ENCODE data around the gene C19orf53.

DNA sequence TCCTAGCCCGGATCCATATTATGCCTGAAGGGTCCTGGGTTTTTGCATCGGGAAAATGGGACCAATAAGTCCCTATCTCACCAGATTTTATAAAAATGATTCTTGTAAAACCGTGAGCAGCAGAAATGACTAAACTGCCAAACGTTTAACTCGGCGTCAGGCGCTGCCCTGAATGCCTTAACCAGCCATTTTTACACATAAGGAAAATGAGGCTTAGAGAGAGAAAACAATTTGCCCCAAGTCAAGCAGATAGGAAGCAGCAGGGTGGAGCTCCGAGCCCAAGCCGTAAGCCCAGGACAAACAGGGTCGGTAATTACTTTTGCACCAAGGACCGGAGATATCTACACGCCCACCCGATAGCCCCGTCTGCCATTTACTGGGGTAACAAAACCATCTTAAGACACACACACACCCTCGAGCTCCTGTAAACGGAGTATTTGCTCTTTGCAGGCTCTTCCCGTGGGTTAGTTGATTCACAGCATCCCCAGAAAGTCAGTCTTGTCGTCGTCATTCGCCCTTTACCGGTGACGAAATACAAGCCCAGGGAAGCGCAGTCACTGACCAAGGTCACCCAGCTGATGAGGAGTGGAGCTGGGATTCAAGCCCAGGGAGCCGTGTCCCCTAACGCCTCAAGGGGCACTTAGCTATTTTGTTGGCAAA lies 26.0 kb upstream of the C19orf53 start:
- TF ChIP-seq CREM (IDR thresholded peaks at IDR 0.05; ENCODE audit: low read depth) (no peak), HSF1 (IDR thresholded peaks at IDR 0.05; ENCODE audit: low read depth, low read length) (no peak), RELA (IDR thresholded peaks at IDR 0.05; ENCODE audit: borderline replicate concordance, partially characterized antibody) (no peak), NRF1 (conservative IDR thresholded peaks at IDR 0.05; ENCODE audit: low read depth, low read length) (no peak), GABPA (IDR thresholded peaks at IDR 0.05; ENCODE audit: low read depth) (no peak), YY1 (IDR thresholded peaks at IDR 0.05; ENCODE audit: low read depth, low read length) (peak; percentile 30; the same call in 1 of the 2 replicates), IKZF2 (IDR thresholded peaks at IDR 0.05) (no peak), POLR2A (IDR thresholded peaks at IDR 0.05; ENCODE audit: low read depth, low read length) (no peak)

All from GM12878 (cell line).